ENCODE data around the gene RUVBL2. TPM values are rescaled to one million over a fixed set of nuclear protein-coding genes. Genes with fewer than 3 reads are reported as not detected.
"Not testable (repeated sequence)": the region's sequence is repeated elsewhere in the genome, so short reads cannot be mapped to it uniquely, and the experiment has no call there.

The RUVBL2 gene
- polyA plus RNA-seq, 3 donors: 40.1 to 44.4 (median 41.9) TPM

DNA sequence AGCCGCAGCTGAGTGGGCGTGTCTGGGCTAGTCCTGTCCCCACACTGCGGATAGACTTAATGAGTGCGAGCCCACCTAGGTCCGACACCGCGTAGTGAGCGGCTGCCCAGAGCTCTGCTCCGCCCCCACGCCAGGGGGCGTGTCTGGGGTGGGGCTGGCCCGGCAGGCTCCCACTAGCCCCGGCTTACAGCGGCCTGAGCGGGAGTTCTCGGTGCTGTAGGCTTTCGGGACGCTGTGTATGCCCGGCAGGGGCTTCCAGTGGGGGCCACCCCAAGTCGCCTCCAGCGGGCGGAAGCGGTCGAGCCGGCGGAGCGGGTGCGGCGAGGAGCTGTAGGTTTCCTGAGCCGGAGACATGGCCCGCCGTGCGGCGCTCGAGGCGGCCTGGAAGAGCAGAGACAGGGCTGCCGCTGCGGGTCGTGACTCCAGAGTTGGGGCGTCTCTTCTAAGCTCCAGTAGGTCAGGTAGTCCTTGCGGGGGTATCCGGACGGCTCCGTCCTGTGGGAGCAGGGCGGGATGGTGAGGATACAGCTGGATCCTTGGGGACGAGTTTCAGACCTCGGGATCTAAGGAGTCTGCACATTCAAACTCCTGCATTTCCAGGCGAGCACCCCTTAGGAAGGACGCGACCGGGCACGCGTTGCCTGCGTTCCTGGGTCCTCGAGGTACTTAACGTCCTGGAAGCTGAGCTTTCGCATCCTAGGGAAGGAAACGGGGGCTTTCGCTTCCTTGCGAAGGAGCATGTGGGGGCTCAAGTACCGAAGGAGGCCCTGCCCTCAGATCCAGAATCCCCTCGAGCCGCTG is 62.6 kb downstream of the RUVBL2 start:
- Mint-ChIP-seq H3K36me3 (peaks cover 4 to 8% of the 10 kb centered on the region in 2 donors), H3K4me1 (peaks cover 28% of the 10 kb centered on the region), H3K9me3 (peaks cover 2 to 30% (median 22%) of the 10 kb centered on the region in 7 donors), H3K27ac (peak overlapping the region in 2 of 7 donors; percentile 7 to 36), H3K4me3 (peak overlapping the region; percentile 82 to 89), H3K27me3 (ENCODE audit: low read depth in 3 of 3) (peaks cover 63 to 76% (median 64%) of the 10 kb centered on the region in 3 donors)
- Histone ChIP-seq H3K4me3 (replicated peaks in 1 of 3; ENCODE audit: low read depth in 2 of 3, low read length in 3 of 3) (peak overlapping the region; percentile 39 to 72 (median 43)), H3K4me1 (ENCODE audit: control insufficient read depth in 1 of 2, insufficient read depth in 2 of 2, low read length in 2 of 2) (peaks cover 23 to 24% of the 10 kb centered on the region in 2 donors), H4K20me1 (ENCODE audit: insufficient read depth, low read length) (no peaks in the 10 kb centered on the region), H3K4me2 (replicated peaks; ENCODE audit: extremely low read depth, low read length, poor library complexity, severe bottlenecking) (peak overlapping the region; percentile 76), H2AFZ (ENCODE audit: insufficient read depth, low read depth, low read length, poor library complexity, severe bottlenecking) (peak overlapping the region; percentile 79), H3K27me3 (ENCODE audit: control insufficient read depth in 2 of 2, insufficient read depth in 2 of 2, low read length in 2 of 2) (peaks cover 23 to 59% of the 10 kb centered on the region in 2 donors), H3K27ac (ENCODE audit: low read depth in 1 of 2, low read length in 2 of 2) (no peak overlapping the region), H3K36me3 (replicated peaks in 1 of 2; ENCODE audit: control insufficient read depth in 1 of 2, insufficient read depth in 2 of 2, low read length in 2 of 2) (no peaks in the 10 kb centered on the region), H3K9ac (ENCODE audit: insufficient read depth, low read length, poor library complexity, severe bottlenecking) (peak overlapping the region; percentile 11), H3K79me2 (ENCODE audit: insufficient read depth, low read length) (no peaks in the 10 kb centered on the region), H3K9me3 (replicated peaks in 1 of 2; ENCODE audit: control insufficient read depth in 1 of 2, insufficient read depth in 1 of 2, low read length in 2 of 2) (peaks cover 0 to 9% of the 10 kb centered on the region in 2 donors)
- TF ChIP-seq, protein P1, sequence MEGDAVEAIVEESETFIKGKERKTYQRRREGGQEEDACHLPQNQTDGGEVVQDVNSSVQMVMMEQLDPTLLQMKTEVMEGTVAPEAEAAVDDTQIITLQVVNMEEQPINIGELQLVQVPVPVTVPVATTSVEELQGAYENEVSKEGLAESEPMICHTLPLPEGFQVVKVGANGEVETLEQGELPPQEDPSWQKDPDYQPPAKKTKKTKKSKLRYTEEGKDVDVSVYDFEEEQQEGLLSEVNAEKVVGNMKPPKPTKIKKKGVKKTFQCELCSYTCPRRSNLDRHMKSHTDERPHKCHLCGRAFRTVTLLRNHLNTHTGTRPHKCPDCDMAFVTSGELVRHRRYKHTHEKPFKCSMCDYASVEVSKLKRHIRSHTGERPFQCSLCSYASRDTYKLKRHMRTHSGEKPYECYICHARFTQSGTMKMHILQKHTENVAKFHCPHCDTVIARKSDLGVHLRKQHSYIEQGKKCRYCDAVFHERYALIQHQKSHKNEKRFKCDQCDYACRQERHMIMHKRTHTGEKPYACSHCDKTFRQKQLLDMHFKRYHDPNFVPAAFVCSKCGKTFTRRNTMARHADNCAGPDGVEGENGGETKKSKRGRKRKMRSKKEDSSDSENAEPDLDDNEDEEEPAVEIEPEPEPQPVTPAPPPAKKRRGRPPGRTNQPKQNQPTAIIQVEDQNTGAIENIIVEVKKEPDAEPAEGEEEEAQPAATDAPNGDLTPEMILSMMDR (IDR thresholded peaks at IDR 0.05): peak; percentile 13
- intact Hi-C loops (cut with micrococcal nuclease): no loop called here
- DNase-seq: peak; percentile 21 to 32 (median 26)
- WGBS (ENCODE audit: insufficient coverage): under 1% methylated on average over 58 of the region's 63 CpGs

DNA sequence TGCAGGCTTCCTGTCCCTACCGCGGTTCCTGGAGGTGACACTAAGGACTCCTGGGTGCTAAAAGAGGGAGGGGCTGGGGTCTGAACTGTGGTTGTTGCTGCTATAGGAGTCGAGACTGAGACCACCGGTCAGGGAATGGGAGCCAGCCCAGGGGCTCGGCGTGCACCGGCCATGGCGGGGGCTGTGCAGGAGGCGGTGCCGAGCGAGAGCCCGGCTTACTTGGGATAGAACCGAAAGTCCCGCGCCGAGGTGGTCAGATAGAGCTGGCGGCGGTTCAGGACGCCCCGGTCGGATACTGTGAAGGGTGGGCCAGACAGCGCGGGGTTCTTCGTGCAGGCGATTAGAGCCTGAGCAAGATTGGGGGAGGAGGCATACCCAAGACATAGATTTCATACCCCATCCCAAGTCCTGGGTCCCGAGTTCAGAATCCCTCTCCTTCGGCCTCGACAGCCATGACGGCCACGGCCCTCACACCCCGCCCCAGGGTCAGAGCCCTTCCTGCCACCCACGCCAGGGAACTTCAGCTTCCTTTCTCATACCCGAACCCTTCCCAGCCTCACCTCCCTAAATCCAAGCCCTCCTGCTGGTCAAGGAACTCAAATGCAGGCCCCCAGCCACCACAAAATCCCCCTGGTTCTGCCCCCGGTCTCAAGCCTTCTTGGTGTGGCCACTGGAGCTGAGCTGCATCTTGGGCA is 63.4 kb downstream of the RUVBL2 start:
- Mint-ChIP-seq H3K4me1 (peaks cover 28% of the 10 kb centered on the region), H3K27me3 (ENCODE audit: low read depth in 3 of 3) (peaks cover 70 to 83% (median 71%) of the 10 kb centered on the region in 3 donors), H3K4me3 (peak overlapping the region; percentile 82 to 89), H3K9me3 (peaks cover 2 to 30% (median 22%) of the 10 kb centered on the region in 7 donors), H3K27ac (peak overlapping the region in 1 of 7 donors; percentile 36)
- H3K27ac ChIP-seq (ENCODE audit: low read depth in 1 of 2, low read length in 2 of 2); H4K20me1 ChIP-seq (ENCODE audit: insufficient read depth, low read length); DNase-seq; H3K36me3 ChIP-seq (replicated peaks in 1 of 2; ENCODE audit: control insufficient read depth in 1 of 2, insufficient read depth in 2 of 2, low read length in 2 of 2); H3K79me2 ChIP-seq (ENCODE audit: insufficient read depth, low read length); H3K9me3 ChIP-seq (replicated peaks in 1 of 2; ENCODE audit: control insufficient read depth in 1 of 2, insufficient read depth in 1 of 2, low read length in 2 of 2); H3K36me3 Mint-ChIP-seq; intact Hi-C loops (cut with micrococcal nuclease): not testable (repeated sequence)
- WGBS (ENCODE audit: insufficient coverage): 3% methylated on average over 20 of the region's 34 CpGs
- H3K4me1 ChIP-seq (ENCODE audit: control insufficient read depth in 1 of 2, insufficient read depth in 2 of 2, low read length in 2 of 2): peaks cover 23 to 24% of the 10 kb centered on the region in 2 donors
- H3K9ac ChIP-seq (ENCODE audit: insufficient read depth, low read length, poor library complexity, severe bottlenecking): peak overlapping the region; percentile 11
- peak overlapping the region; percentile 76 for H3K4me2 ChIP-seq (replicated peaks; ENCODE audit: extremely low read depth, low read length, poor library complexity, severe bottlenecking)
- peak overlapping the region; percentile 79 for H2AFZ ChIP-seq (ENCODE audit: insufficient read depth, low read depth, low read length, poor library complexity, severe bottlenecking)
- H3K4me3 ChIP-seq (replicated peaks in 1 of 3; ENCODE audit: low read depth in 2 of 3, low read length in 3 of 3): peak overlapping the region; percentile 14 to 72 (median 43)
- peaks cover 23 to 66% of the 10 kb centered on the region in 2 donors for H3K27me3 ChIP-seq (ENCODE audit: control insufficient read depth in 2 of 2, insufficient read depth in 2 of 2, low read length in 2 of 2)
